SK-N-MC (cell line): ENCODE measurements around the gene LRIG1.
A peak's percentile ranks its signal among the peaks of the same experiment; 100 is the strongest.

ENCODE experiments used
- DNase-seq: peaks from one replicate; pipeline ENCODE4 v3.0.0-alpha.2; 2011; ENCODE audit warnings: low read depth, low spot score
- H3K27ac ChIP-seq: fragments of 200-600 bp; sonication (generic); 2 replicates; pipeline ENCODE4 v1.5.1; 2016; ENCODE audit warnings: mixed run types
- H3K36me3 ChIP-seq: fragments of 200-600 bp; sonication (generic); 2 replicates; pipeline ENCODE4 v1.6.1; 2017; ENCODE audit warnings: antibody characterized with exemption, low read length, mixed read lengths; ENCODE audit not compliant: insufficient read depth
- H3K4me3 ChIP-seq: fragments of 200-600 bp; sonication (generic); 2 replicates; pipeline ENCODE4 v1.5.1; 2016
- H3K9ac ChIP-seq: fragments of 200-600 bp; sonication (generic); 2 replicates; pipeline ENCODE4 v1.8.0; 2017; ENCODE audit warnings: mixed run types, mixed read lengths; ENCODE audit not compliant: insufficient read length
- H3K9me3 ChIP-seq: fragments of 200-600 bp; sonication (generic); 2 replicates; pipeline ENCODE4 v1.6.1; 2017; ENCODE audit warnings: low read depth, mild to moderate bottlenecking, antibody characterized with exemption, low read length, moderate library complexity, mixed read lengths
- EZH2 ChIP-seq: fragments of 200-600 bp; sonication (generic); IDR thresholded peaks from one replicate; pipeline ENCODE4 v1.6.1; 2017; ENCODE audit warnings: antibody characterized with exemption
- FOXP2 ChIP-seq: optimal IDR thresholded peaks from 2 replicates; pipeline ENCODE3; 2011; ENCODE audit warnings: mild to moderate bottlenecking, moderate library complexity; ENCODE audit not compliant: insufficient read depth; ENCODE audit errors: extremely low read length, control extremely low read depth
- POLR2AphosphoS5 ChIP-seq: IDR thresholded peaks from 2 replicates; pipeline ENCODE4 v1.6.1; 2012; ENCODE audit warnings: mild to moderate bottlenecking, low read depth, low read length, borderline replicate concordance

Gene LRIG1

GRCh38 chr3:66401675-66402491 lies 98.9 kb downstream of the LRIG1 start:
- Histone ChIP-seq H3K36me3 (no peaks in the 10 kb centered on the region; the same call in 1 of the 2 replicates), H3K4me3 (no peak overlapping the region), H3K27ac (no peak overlapping the region), H3K9ac (no peak overlapping the region), H3K9me3 (no peaks in the 10 kb centered on the region)
- TF ChIP-seq FOXP2 (no peak), EZH2 (no peak), POLR2AphosphoS5 (no peak)
- DNase-seq = no peak

GRCh38 chr3:66401157-66401550 lies 99.7 kb downstream of the LRIG1 start:
- TF ChIP-seq FOXP2 = no peak
- no peak for TF ChIP-seq EZH2
- no peak overlapping the region for H3K4me3 ChIP-seq
- no peak overlapping the region for H3K9ac ChIP-seq
- no peaks in the 10 kb centered on the region for H3K9me3 ChIP-seq
- peaks cover 3% of the 10 kb centered on the region; the same call in 1 of the 2 replicates for H3K36me3 ChIP-seq
- no peak overlapping the region for H3K27ac ChIP-seq
- no peak for DNase-seq

- H3K27ac ChIP-seq = no peak overlapping the region
- TF ChIP-seq POLR2AphosphoS5 = no peak
- TF ChIP-seq FOXP2 = no peak
- TF ChIP-seq EZH2 = no peak
- H3K9me3 ChIP-seq = no peaks in the 10 kb centered on the region
- H3K36me3 ChIP-seq = peaks cover 4% of the 10 kb centered on the region; the same call in 1 of the 2 replicates
- no peak for DNase-seq
- H3K4me3 ChIP-seq = no peak overlapping the region
- H3K9ac ChIP-seq = no peak overlapping the region
Measured at GRCh38 chr3:66400411-66401156, 100.2 kb downstream of the LRIG1 start.

DNA sequence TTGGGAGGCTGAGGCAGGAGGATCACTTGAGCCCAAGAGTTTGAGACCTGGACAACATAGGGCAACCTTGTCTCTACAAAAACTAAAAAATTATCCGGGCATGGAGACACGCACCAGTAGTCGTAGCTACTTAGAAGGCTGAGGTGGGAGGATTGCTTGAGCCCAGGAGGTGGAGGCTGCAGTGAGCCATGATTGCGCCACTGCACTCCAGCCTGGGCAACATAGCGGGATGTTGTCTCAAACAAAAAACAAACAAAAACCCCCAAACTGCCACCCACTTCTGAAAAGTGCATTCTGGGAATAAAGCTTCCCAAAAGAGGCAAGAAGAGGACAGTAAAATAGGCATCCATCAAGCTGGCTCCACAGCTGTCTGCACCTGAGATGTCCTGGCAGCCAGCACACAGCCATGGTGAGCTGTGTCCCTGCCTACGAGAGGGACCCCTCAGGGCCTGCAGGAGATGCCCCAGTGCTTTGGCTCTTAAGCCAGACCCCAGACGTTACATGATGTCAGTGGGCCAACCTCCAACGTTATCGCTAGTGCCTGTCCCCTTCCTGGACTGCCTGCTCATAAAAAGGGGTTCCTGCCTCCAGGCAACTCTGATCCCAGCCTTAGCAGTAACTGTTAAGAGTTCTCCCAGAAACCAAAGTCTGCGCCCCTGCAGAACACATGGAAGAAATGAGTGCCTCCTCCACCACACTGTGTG lies 101.1 kb downstream of the LRIG1 start:
- Histone ChIP-seq H3K9me3 (no peaks in the 10 kb centered on the region), H3K9ac (no peak overlapping the region), H3K4me3 (no peak overlapping the region), H3K36me3 (peaks cover 4% of the 10 kb centered on the region; the same call in 1 of the 2 replicates), H3K27ac (no peak overlapping the region)
- no peak for DNase-seq
- no peak for TF ChIP-seq POLR2AphosphoS5
- no peak for TF ChIP-seq EZH2
- TF ChIP-seq FOXP2 = no peak

GRCh38 chr3:66398228-66399025 lies 102.4 kb downstream of the LRIG1 start:
- Histone ChIP-seq H3K4me3 (no peak overlapping the region), H3K36me3 (peaks cover 4% of the 10 kb centered on the region; the same call in 1 of the 2 replicates), H3K27ac (peak overlapping the region; percentile 71), H3K9ac (no peak overlapping the region), H3K9me3 (no peaks in the 10 kb centered on the region)
- TF ChIP-seq FOXP2 = no peak
- TF ChIP-seq EZH2 = no peak
- TF ChIP-seq POLR2AphosphoS5 = no peak
- DNase-seq = no peak

DNA sequence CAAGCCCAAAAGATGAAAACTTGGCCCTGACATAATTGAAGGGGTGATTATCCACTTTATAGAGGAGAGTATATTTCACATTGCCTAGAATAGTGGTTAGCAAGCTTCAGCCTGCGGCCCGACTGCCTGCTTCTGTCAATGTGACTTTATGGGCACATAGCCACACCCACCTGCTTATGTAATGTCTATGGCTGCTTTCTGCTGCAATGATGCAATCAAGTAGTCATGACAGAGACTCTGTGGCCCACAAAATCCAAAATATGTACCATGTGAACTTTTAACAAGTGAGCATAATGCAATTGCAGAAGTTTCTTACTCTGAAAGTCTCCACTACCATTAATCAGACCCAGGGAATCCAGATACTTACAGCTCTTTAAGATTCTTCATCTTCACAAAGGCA lies 103.1 kb downstream of the LRIG1 start:
- H3K36me3 ChIP-seq = peaks cover 4% of the 10 kb centered on the region; the same call in 1 of the 2 replicates
- DNase-seq = no peak
- H3K4me3 ChIP-seq = no peak overlapping the region
- peak overlapping the region; percentile 71; the same call in 1 of the 2 replicates for H3K27ac ChIP-seq
- no peaks in the 10 kb centered on the region for H3K9me3 ChIP-seq
- no peak overlapping the region for H3K9ac ChIP-seq
- TF ChIP-seq EZH2 = no peak
- no peak for TF ChIP-seq FOXP2
- TF ChIP-seq POLR2AphosphoS5 = no peak

GRCh38 chr3:66396888-66397287 lies 103.9 kb downstream of the LRIG1 start:
- Histone ChIP-seq H3K36me3 (peaks cover 4% of the 10 kb centered on the region; the same call in 1 of the 2 replicates), H3K9me3 (no peaks in the 10 kb centered on the region), H3K9ac (no peak overlapping the region), H3K4me3 (no peak overlapping the region), H3K27ac (no peak overlapping the region)
- TF ChIP-seq EZH2 = no peak
- TF ChIP-seq POLR2AphosphoS5 = no peak
- no peak for TF ChIP-seq FOXP2
- DNase-seq = no peak
